Glomerular visceral epithelial cell (primary cell): ENCODE data around the gene NR2F2.
"Not testable (repeated sequence)": the region's sequence is repeated elsewhere in the genome, so short reads cannot be mapped to it uniquely, and the experiment has no call there.

Source experiments
- DNase-seq: peaks from one replicate; pipeline ENCODE4 v3.0.0-alpha.2; 2016; ENCODE audit errors: extremely low spot score

Gene NR2F2

GRCh38 chr15:96365781-96366525 is 35.5 kb downstream of the NR2F2 start:
- DNase-seq, result no peak

- no peak for DNase-seq
These were observed 36.0 kb downstream of the NR2F2 start for GRCh38 chr15:96366526-96366877.

- DNase-seq, result no peak
These were observed 37.1 kb downstream of the NR2F2 start for GRCh38 chr15:96367311-96368200.

GRCh38 chr15:96369351-96369750 is 38.9 kb downstream of the NR2F2 start:
- DNase-seq, result no peak

GRCh38 chr15:96369825-96370621 is 39.5 kb downstream of the NR2F2 start:
- DNase-seq, result no peak

GRCh38 chr15:96372554-96372953 is 42.1 kb downstream of the NR2F2 start:
- peak; percentile 51 for DNase-seq

GRCh38 chr15:96374499-96374898 is 44.0 kb downstream of the NR2F2 start:
- no peak for DNase-seq

- not testable (repeated sequence) for DNase-seq
These were observed 49.1 kb downstream of the NR2F2 start for GRCh38 chr15:96379592-96379991.

- no peak for DNase-seq
These were observed 51.0 kb downstream of the NR2F2 start for GRCh38 chr15:96381463-96381862.

- DNase-seq, result no peak
These were observed 54.7 kb downstream of the NR2F2 start for GRCh38 chr15:96385195-96385594.

GRCh38 chr15:96388673-96389072 is 58.2 kb downstream of the NR2F2 start:
- no peak for DNase-seq
